AG04449 (cell line): ENCODE results near the gene TAPBP.

Source experiments
- CTCF ChIA-PET: fragments of 350-600 bp; formaldehyde crosslinking; extraction: SDS; loops from one replicate; lab custom pipeline; 2021; ENCODE audit warnings: antibody characterized with exemption; lab: Yijun Ruan, JAX
- POLR2A ChIA-PET: fragments of 400-600, 350-600 bp; formaldehyde crosslinking; extraction: SDS; loops from one replicate; lab custom pipeline; 2020; ENCODE audit warnings: antibody characterized with exemption, inconsistent platforms; lab: Yijun Ruan, JAX
- DNase-seq: peaks from one replicate; pipeline ENCODE4 v3.0.0-alpha.2; 2010; ENCODE audit warnings: low read depth, low spot score
- H3K4me3 ChIP-seq: 2 replicates; pipeline ENCODE4 v1.5.1; 2011; ENCODE audit warnings: low read depth, mild to moderate bottlenecking, control low read depth, low read length
- TF ChIP-seq, protein P1 (sequence below): IDR thresholded peaks from one replicate; pipeline ENCODE4 v1.5.1; 2011; ENCODE audit warnings: mild to moderate bottlenecking, moderate library complexity, low read length, control low read depth, inconsistent platforms; ENCODE audit not compliant: insufficient read depth; ENCODE audit errors: missing control alignments

The TAPBP gene

DNA sequence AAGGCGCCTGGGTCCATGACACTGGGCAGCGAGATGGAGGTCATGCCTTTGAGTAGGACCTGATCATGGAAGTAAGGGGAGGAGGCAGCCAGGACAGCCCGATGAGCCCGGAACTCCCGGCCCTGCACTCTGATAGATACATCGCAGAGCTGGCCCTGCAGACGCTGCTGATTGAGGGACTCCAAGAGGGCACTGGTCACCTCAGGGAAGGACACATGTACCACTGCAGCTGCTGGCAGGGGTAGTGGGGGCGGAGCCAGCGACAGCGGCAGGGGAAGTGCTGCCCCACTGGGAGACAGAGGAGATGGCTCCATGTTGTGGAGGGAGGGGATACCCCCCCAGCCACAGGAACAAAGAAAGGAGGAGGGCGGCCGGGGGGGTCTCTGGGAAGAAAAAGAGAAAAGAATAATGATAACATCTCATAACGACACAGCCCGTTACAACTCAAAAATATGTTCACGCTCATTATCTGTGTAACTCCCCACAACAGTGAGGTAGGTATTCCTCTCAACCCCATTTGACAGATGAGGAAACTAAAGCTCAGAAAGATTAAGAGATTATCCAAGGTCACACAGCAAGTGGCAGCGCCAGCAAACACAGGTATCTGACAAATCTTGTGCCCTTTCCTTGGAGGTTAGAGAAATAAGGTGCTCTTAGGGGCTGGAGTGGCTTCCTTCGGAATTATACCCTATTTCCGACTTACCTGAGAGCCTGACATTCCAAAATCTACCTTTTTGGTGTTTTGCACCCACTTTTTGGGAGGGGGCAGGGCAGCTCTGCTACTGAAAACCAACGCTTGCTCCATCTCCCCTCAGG, 2.9 kb upstream of the TAPBP start:
- CTCF ChIA-PET, result interaction anchor here (0.8 to 4.0 kb wide), 4 partner anchors 17 to 74 kb away, joined by 3 to 14 read pairs (median 4); partner anchors contain the start of gene RGL2
- POLR2A ChIA-PET, result interaction anchor here (0.7 to 2.1 kb wide), 4 partner anchors 9 to 304 kb away, joined by 3 to 11 read pairs (median 4); partner anchors contain the start of genes ITPR3 and RGL2
- no peak for DNase-seq
- H3K4me3 ChIP-seq, result peak overlapping the region; percentile 67
- TF ChIP-seq, protein P1, sequence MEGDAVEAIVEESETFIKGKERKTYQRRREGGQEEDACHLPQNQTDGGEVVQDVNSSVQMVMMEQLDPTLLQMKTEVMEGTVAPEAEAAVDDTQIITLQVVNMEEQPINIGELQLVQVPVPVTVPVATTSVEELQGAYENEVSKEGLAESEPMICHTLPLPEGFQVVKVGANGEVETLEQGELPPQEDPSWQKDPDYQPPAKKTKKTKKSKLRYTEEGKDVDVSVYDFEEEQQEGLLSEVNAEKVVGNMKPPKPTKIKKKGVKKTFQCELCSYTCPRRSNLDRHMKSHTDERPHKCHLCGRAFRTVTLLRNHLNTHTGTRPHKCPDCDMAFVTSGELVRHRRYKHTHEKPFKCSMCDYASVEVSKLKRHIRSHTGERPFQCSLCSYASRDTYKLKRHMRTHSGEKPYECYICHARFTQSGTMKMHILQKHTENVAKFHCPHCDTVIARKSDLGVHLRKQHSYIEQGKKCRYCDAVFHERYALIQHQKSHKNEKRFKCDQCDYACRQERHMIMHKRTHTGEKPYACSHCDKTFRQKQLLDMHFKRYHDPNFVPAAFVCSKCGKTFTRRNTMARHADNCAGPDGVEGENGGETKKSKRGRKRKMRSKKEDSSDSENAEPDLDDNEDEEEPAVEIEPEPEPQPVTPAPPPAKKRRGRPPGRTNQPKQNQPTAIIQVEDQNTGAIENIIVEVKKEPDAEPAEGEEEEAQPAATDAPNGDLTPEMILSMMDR, result no peak

DNA sequence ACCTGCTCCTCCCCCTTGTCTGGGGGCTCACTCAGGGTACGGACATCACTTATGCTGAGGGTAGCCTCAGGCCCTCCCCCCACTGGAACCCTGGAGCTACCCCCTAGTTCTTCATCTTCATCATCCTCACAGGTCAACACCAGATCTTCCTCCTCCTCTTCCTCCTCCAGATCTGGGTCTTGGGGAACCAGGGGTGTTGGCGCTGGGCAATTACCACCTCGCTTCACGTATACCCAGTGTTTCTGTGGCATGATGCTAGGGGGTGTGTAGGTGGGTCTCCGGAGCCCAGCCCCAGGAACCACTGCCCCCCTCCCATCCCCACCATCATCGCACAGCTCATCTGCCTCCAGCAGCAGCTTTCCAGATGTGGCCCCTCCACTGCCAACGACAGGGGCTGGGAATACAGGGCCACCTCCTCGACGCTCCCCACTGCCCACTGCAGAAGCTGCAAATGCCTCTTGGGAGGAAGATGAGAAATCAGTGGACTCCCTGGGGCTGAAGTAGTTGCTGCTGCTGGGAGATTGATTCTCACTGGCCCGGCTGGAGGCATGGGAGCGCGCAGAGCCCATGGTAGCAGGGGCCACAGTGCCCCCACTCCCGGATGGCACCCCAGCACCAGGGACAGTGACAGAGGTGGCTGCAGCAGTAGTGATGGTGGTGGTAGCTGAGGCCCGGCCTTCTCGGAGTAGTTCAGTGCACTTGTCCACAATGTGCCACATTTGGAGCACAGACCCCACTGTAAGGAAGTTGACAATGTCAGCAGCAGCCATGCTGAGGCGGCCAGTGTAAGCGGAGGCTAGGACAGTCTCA, 2.1 kb upstream of the TAPBP start:
- POLR2A ChIA-PET, result no interaction called here
- TF ChIP-seq, protein P1, result no peak
- H3K4me3 ChIP-seq, result no peak overlapping the region
- no peak for DNase-seq
- CTCF ChIA-PET, result interaction anchor here (0.8 to 4.0 kb wide), 2 partner anchors 16 to 75 kb away, joined by 3 to 14 read pairs; no protein-coding TSS in a partner anchor

DNA sequence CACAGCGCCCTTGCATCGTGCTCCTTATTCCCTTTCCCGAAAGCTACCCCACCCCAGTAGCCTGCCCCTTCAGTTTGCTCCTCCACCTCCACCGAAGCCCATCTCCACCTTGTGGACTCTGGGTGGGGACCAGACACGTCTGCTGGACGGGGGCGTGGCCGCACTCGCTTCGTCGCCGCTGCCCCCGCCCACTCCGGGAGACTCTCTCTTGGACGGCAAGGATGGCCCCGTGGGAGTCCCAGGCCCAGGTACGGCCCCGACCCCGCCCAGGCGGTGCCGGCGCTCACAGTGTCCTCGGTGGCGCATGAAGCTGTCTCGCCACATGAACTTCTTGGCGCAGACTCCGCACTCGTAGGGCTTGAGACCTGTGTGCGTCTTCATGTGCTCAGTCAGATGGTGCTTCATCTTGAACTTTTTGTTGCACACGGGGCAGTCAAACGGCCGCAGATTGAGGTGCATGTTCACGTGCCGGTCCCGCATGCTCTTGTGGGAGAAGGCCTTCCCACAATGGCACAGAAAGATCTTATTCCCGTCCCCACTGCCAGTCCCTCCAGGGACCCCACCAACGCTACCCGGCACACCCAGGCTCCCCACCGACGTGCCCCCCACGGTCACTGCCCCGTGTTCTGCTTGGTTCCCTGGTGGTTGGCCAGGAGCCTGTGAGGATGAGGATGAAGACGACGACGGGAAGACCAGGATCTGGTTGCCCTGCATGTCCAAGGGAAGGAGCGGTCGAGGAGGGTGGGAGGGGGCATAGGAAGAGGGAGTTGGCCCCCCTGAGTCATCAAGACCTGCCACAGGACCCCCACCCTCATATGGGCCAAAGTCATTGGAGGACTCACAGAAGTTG, 1.3 kb upstream of the TAPBP start:
- DNase-seq, result no peak

DNA sequence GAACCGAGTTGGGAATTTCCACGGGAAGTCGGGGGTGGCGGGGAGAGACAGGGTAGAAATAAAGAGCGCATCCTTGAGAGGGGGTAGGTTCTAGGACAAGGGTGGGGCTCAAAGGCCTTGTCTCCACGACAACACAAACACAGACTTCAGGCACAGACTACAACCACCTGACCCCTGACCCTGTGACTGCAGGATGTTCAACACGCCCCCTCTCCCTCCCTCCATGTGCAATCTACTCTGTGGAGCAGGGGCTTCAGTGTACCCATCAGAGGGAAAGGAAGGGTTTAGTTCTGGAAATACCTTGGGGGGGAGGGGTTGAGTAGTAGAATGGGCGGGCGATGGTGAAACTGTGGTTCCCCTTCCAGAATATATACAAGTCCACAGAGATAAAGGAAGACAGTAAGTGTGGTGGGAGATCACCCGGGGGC, 651 bp upstream of the TAPBP start:
- peak overlapping the region; percentile 96 for H3K4me3 ChIP-seq
- TF ChIP-seq, protein P1, result no peak
- DNase-seq, result no peak
- ChIA-PET POLR2A (no interaction called here), CTCF (interaction anchor here (1.0 kb wide), 1 partner anchor 14 kb away, joined by 4 read pairs; no protein-coding TSS in a partner anchor)

More for the DNA sequence above, 1.3 kb upstream of the TAPBP start:
- peak overlapping the region; percentile 96 for H3K4me3 ChIP-seq
- ChIA-PET CTCF (interaction anchor here (1.0 to 4.0 kb wide), 2 partner anchors 15 to 75 kb away, joined by 4 to 14 read pairs; no protein-coding TSS in a partner anchor), POLR2A (no interaction called here)
- TF ChIP-seq, protein P1, result no peak

DNA sequence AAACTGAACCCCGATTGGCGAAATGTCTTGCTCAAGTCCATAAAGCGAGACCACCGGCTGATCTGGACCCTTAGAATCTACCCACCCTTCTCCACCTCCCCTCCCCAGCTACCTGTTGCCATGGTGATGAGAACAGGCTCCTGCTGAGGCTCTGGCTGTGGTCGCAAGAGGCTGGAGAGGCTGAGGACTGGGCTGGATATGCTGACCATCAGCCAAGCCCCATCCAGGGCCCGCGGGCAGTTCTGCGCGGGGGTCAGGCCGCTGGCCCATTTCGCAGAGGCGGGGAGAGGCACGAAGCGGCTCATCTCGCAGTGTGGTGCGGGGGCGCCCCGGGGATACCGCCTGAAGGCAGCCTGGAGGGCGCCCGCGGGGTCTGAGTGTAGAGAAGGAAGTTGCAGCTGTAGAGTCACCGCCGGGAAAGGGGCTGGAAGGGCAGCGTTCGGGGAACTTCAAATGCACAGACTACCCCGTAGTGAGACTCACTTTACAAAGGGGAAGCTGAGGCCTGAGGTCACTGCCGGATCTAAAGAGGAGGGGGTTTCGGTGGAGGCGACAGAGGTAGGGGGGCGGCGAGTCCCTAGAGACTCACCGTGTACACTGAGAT, 671 bp downstream of the TAPBP start:
- peak overlapping the region; percentile 96 for H3K4me3 ChIP-seq
- TF ChIP-seq, protein P1, result no peak
- DNase-seq, result no peak
- POLR2A ChIA-PET, result interaction anchor here (1.0 to 2.5 kb wide), 2 partner anchors 14 to 24 kb away, joined by 5 to 10 read pairs; partner anchors contain the start of genes PFDN6, RGL2 and WDR46
- CTCF ChIA-PET, result interaction anchor here (3.2 to 4.2 kb wide), 3 partner anchors 11 to 77 kb away, joined by 7 to 37 read pairs (median 19); partner anchors contain the start of gene RGL2
